ENCODE measurements around the gene CDC42BPA. TPM values are rescaled to one million over a fixed set of nuclear protein-coding genes. Genes with fewer than 3 reads are reported as not detected.
A peak's percentile ranks its signal among the peaks of the same experiment; 100 is the strongest.
"Not testable (repeated sequence)": the region's sequence is repeated elsewhere in the genome, so short reads cannot be mapped to it uniquely, and the experiment has no call there.

Gene CDC42BPA
- total and polyA plus RNA-seq, 2 of the 13 experiments (the other 11 are each of a cell fraction or from before 2014, with no cell fraction given) = 6.5 to 16.0 TPM

DNA sequence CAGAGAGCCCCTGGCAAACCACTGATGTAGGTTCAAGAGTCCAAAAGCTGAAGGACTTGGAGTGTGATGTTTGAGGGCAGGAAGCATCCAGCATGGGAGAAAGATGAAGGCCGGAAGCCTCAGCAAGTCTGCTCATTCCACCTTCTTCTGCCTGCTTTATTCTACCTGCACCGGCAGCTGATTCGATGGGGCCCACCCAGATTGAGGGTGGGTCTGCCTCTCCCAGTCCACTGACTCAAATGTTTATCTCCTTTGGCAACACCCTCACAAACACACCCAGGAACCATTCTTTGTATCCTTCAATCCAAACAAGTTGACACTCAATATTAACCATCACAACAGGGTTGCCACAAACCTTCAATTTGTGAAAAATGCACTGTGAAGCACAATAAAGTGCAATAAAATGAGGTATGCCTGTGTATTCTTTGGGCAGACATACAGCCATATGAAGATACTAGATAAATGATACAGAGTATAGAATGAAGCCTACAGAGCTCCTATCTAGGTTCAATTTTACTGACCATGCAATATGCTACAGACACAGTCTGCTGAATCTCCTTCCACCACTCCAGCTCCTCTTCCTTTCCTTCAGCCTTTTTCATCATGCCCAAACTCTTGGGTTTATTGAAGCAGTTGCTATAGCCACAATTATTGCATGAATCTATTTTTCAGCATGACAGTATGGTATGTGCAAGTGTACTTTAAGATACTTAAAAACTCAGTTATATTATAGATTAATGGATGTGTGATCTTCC, 24.0 kb upstream of the CDC42BPA start:
- ChIA-PET CTCF (ENCODE audit: low intra/inter-chr PET ratio, low total read pairs) (no interaction called here), POLR2A (no interaction called here)
- FAIRE-seq = no peak
- no peaks in the 10 kb centered on the region for H4K20me1 ChIP-seq (ENCODE audit: insufficient read depth, low read length)
- no peak overlapping the region for H3K4me3 ChIP-seq (replicated peaks in 1 of 3; ENCODE audit: insufficient read depth in 1 of 3, low read depth in 2 of 3, low read length in 3 of 3)
- H3K79me2 ChIP-seq (ENCODE audit: insufficient read depth, low read length) = no peaks in the 10 kb centered on the region
- no peak for ATAC-seq
- H3K27ac ChIP-seq (ENCODE audit: extremely low read length, insufficient read depth, low read length) = no peak overlapping the region
- TF ChIP-seq ZNF337 (CRISPR knock-in tag; IDR thresholded peaks at IDR 0.05; ENCODE audit: borderline replicate concordance, low read depth) (no peak), ZNF317 (CRISPR knock-in tag; IDR thresholded peaks at IDR 0.05) (peak; percentile 81)
- no peaks in the 10 kb centered on the region for H3K36me3 ChIP-seq (replicated peaks in 1 of 2; ENCODE audit: control insufficient read depth in 1 of 2, insufficient read depth in 2 of 2, low read length in 2 of 2)
- no peak overlapping the region for H3K9ac ChIP-seq (ENCODE audit: insufficient read depth, low read depth, low read length)
- DNase-seq (ENCODE audit: low spot score) = no peak
- WGBS (ENCODE audit: low lambda C conversion rate) = 57% methylated on average over 2 of the region's 3 CpGs
- H3K4me2 ChIP-seq (ENCODE audit: low read depth, low read length) = no peak overlapping the region
- intact Hi-C loops (cut with micrococcal nuclease; ENCODE audit: unreplicated experiment) (no loop called here), in situ Hi-C loops (cut with HindIII; ENCODE audit: extremely low pct_ligation_motif_present, low pct_unique_long_range_greater_than_20kb) (no loop called here)
- H3K4me1 ChIP-seq (ENCODE audit: insufficient read depth, low read length) = no peaks in the 10 kb centered on the region
- BruUV-seq (replicated peaks) = no TSS peak
- no peaks in the 10 kb centered on the region for H3K27me3 ChIP-seq (ENCODE audit: control insufficient read depth in 1 of 2, insufficient read depth in 2 of 2, low read length in 2 of 2)
- no peak overlapping the region for H2AFZ ChIP-seq (ENCODE audit: low read length)
- H3K9me3 ChIP-seq (ENCODE audit: low read length) = no peaks in the 10 kb centered on the region

DNA sequence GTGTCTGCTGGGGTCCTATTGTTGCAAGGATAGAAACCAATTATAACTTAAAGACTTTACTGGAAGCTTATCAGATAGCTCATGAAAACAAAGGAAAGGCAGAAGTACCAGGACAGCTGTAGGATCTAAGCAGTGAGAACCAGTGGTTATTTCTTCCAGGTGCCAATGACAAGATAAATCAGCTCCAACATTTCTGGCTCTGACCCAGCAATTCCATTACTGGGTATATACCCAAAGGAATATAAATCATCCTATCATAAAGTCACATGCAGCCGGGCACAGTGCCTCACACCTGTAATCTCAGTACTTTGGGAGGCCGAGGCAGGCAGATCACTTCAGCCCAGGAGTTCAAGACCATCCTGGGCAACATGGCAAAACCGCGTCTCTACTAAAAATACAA, 17.8 kb upstream of the CDC42BPA start:
- H4K20me1 ChIP-seq (ENCODE audit: insufficient read depth, low read length); H3K36me3 ChIP-seq (replicated peaks in 1 of 2; ENCODE audit: control insufficient read depth in 1 of 2, insufficient read depth in 2 of 2, low read length in 2 of 2); POLR2A ChIA-PET; intact Hi-C loops (cut with micrococcal nuclease; ENCODE audit: unreplicated experiment); H3K27ac ChIP-seq (ENCODE audit: extremely low read length, insufficient read depth, low read length); DNase-seq (ENCODE audit: low spot score); H3K27me3 ChIP-seq (ENCODE audit: control insufficient read depth in 1 of 2, insufficient read depth in 2 of 2, low read length in 2 of 2); FAIRE-seq; ATAC-seq; H3K4me3 ChIP-seq (replicated peaks in 1 of 3; ENCODE audit: insufficient read depth in 1 of 3, low read depth in 2 of 3, low read length in 3 of 3); H3K4me2 ChIP-seq (ENCODE audit: low read depth, low read length); H3K4me1 ChIP-seq (ENCODE audit: insufficient read depth, low read length); H3K9ac ChIP-seq (ENCODE audit: insufficient read depth, low read depth, low read length); BruUV-seq (replicated peaks); H2AFZ ChIP-seq (ENCODE audit: low read length); CTCF ChIA-PET (ENCODE audit: low intra/inter-chr PET ratio, low total read pairs); in situ Hi-C loops (cut with HindIII; ENCODE audit: extremely low pct_ligation_motif_present, low pct_unique_long_range_greater_than_20kb); H3K9me3 ChIP-seq (ENCODE audit: low read length); H3K79me2 ChIP-seq (ENCODE audit: insufficient read depth, low read length): not testable (repeated sequence)
- 50% methylated on average over 4 of the region's 4 CpGs for WGBS (ENCODE audit: low lambda C conversion rate)
